Sigmoid colon (tissue), 4 donors: ENCODE data around the gene MOXD1.

Experiments used
- CTCF ChIP-seq, 4 experiments: fragments of 450-650 bp in 3 of 4; fragments of 200-600 bp in 1 of 4; IDR thresholded peaks; one replicate each; pipeline ENCODE4 v1.5.1; 2016 to 2019; ENCODE audit warnings: antibody characterized with exemption in 4 of 4, mild to moderate bottlenecking in 3 of 4, moderate library complexity in 2 of 4
- POLR2A ChIP-seq, 2 donors: fragments of 450-650 bp; IDR thresholded peaks; one replicate each; pipeline ENCODE4 v1.6.1; 2016; ENCODE audit warnings: antibody characterized with exemption in 2 of 2, mild to moderate bottlenecking in 2 of 2, moderate library complexity in 2 of 2
- POLR2AphosphoS5 ChIP-seq, 4 donors: sonication (generic); formaldehyde crosslinking; IDR thresholded peaks; one replicate each; pipeline ENCODE4 v1.6.1; 2017; ENCODE audit warnings: antibody characterized with exemption in 4 of 4

DNA sequence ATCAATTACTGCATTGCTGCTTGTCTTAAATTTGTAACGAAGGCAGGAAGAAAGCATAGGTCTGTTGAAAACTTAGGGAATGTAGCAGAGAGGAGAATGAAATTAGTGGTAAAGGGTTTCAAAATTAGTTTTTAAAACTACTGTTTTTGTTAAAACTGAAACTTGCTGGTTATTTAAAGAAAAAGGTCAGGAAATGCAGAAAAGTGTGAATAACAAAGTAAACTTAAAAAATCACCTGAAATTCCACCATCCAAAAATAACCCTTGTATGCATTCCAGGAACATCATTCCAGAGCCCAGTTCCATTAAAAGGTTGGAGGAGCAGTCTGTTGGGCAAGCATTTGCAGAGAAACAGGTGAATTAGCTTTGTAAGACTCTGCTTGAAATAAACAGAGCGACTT is 3.1 kb upstream of the MOXD1 start:
- TF ChIP-seq CTCF (IDR thresholded peaks at IDR 0.05), result no peak
- no peak for TF ChIP-seq POLR2AphosphoS5 (IDR thresholded peaks at IDR 0.05)
- no peak for TF ChIP-seq POLR2A (IDR thresholded peaks at IDR 0.05)
